B cell (primary cell): ENCODE measurements around the gene PRR14.

Experiments
- CTCF ChIP-seq: fragments of 200-600 bp; IDR thresholded peaks from one replicate; pipeline ENCODE4 v1.8.0; 2022; ENCODE audit warnings: antibody characterized with exemption, mild to moderate bottlenecking
- EZH2 ChIP-seq: IDR thresholded peaks from 2 replicates; pipeline ENCODE4 v1.6.1; 2012; ENCODE audit warnings: borderline replicate concordance, low read depth, mild to moderate bottlenecking, moderate library complexity, low read length; ENCODE audit not compliant: insufficient read depth, poor library complexity, severe bottlenecking

DNA sequence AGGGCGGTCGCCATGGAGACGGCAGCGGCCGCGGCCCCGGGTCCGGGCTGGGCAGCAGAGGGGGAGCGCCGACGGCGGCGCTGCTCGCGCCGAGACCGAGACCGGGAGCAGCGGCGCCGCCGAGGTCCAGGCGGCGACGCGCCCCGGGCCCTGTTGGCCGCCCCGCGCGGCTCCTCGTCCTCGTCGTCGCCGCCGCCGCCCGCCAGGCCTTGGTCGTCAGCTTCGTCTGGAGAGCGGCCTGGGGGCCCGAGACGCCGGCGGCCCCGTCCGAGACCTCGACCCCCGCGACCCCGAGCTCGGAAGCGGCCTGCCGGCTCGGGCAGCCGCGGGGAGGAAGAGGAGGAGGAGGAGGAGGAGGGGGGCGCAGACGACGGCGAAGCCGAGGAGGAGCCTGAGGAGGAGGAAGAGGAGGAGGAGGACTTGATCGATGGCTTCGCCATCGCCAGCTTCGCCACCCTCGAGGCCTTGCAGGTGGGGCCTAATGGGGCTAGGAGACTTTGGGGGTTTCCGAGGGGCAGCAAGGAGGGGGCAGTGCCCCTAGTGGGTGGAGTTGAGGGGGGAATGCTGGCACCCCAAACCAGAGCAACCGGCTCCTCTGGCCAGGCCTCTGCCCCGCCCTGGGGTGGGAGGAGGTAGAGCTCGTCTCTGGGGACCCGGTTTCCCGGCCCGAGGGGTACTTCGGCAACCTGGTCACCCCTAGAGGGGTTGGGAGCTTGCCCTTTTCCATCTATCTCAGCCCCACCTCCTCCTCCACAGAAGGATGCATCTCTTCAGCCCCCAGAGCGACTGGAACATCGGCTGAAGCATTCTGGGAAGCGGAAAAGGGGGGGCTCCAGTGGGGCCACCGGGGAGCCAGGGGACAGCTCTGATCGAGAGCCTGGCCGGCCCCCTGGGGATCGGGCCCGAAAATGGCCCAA, 9.0 kb downstream of the PRR14 start:
- no peak for TF ChIP-seq CTCF
- no peak for TF ChIP-seq EZH2
